Measurements from ENCODE around the gene DCLK1.

- TF ChIP-seq CTCF (IDR thresholded peaks at IDR 0.05) (no peak), POLR2A (IDR thresholded peaks at IDR 0.05) (no peak), EP300 (IDR thresholded peaks at IDR 0.05) (no peak)
These were observed 165.8 kb downstream of the DCLK1 start for GRCh38 chr13:35965226-35965927.
